Thoracic aorta (tissue), 2 donors: ENCODE data around the gene MPPED1. TPM values are rescaled to one million over a fixed set of nuclear protein-coding genes. Genes with fewer than 3 reads are reported as not detected.

Experiments used
- ATAC-seq: fragments of 150-250 bp; one replicate; pipeline ENCODE4 v1.8.0; 2017; ENCODE audit warnings: low read depth; ENCODE audit not compliant: insufficient number of reproducible peaks, low FRiP score
- DNase-seq: peaks from one replicate; pipeline ENCODE4 v3.0.0-alpha.2; 2020; ENCODE audit warnings: low spot score
- H3K27ac ChIP-seq, 2 donors: fragments of 200-600 bp; sonication (generic); 1 replicate in 1 of 2; 2 replicates in 1 of 2; pipeline ENCODE4 v1.5.1; 2016; ENCODE audit warnings: mild to moderate bottlenecking in 2 of 2, moderate library complexity in 2 of 2
- H3K27me3 ChIP-seq: fragments of 200-600 bp; sonication (generic); replicated peaks from 2 replicates; pipeline ENCODE4 v1.6.0; 2016; ENCODE audit warnings: mild to moderate bottlenecking; ENCODE audit not compliant: insufficient read depth
- H3K36me3 ChIP-seq: fragments of 200-600 bp; sonication (generic); one replicate; pipeline ENCODE4 v1.5.1; 2016
- H3K4me1 ChIP-seq, 2 donors: fragments of 200-600 bp; sonication (generic); 1 replicate in 1 of 2; 2 replicates in 1 of 2; pipeline versions ENCODE4 v1.5.1 to v1.6.0; 2016; ENCODE audit warnings: low read depth in 2 of 2, mild to moderate bottlenecking in 1 of 2; ENCODE audit not compliant: control insufficient read depth in 1 of 2
- H3K4me3 ChIP-seq: fragments of 200-600 bp; sonication (generic); 2 replicates; pipeline ENCODE4 v1.5.1; 2016; ENCODE audit warnings: mild to moderate bottlenecking
- H3K9me3 ChIP-seq: fragments of 200-600 bp; sonication (generic); 2 replicates; pipeline ENCODE4 v1.5.1; 2016
- CTCF ChIP-seq: fragments of 200-600 bp; sonication (generic); IDR thresholded peaks from one replicate; pipeline ENCODE4 v1.5.1; 2019; ENCODE audit warnings: antibody characterized with exemption
- total RNA-seq, 2 donors: library from RNA; depleted of rRNA; stranded (reverse); fragments of >200 nt; gene quantifications; one replicate each; pipeline versions ENCODE4 v1.1.0 to v1.2.3, GENCODE V29; 2016

Gene MPPED1
- total RNA-seq, 2 donors from 2014 or later, result not detected

- no peaks in the 10 kb centered on the region for H3K9me3 ChIP-seq
- TF ChIP-seq CTCF, result no peak
- ATAC-seq, result no peak
- H3K4me1 ChIP-seq, result no peaks in the 10 kb centered on the region
- H3K27me3 ChIP-seq, result no peaks in the 10 kb centered on the region
- H3K4me3 ChIP-seq, result no peak overlapping the region
- no peak for DNase-seq
- no peak overlapping the region for H3K27ac ChIP-seq
- H3K36me3 ChIP-seq, result no peaks in the 10 kb centered on the region
These were observed 18.5 kb upstream of the MPPED1 start for GRCh38 chr22:43393132-43393843.

GRCh38 chr22:43393844-43394474, 17.9 kb upstream of the MPPED1 start:
- DNase-seq (no peak), ATAC-seq (no peak)
- Histone ChIP-seq H3K9me3 (no peaks in the 10 kb centered on the region), H3K4me1 (no peaks in the 10 kb centered on the region), H3K36me3 (no peaks in the 10 kb centered on the region), H3K27ac (no peak overlapping the region), H3K27me3 (no peaks in the 10 kb centered on the region), H3K4me3 (no peak overlapping the region)
- no peak for TF ChIP-seq CTCF

GRCh38 chr22:43395086-43395695, 16.6 kb upstream of the MPPED1 start:
- DNase-seq, result no peak
- no peaks in the 10 kb centered on the region for H3K36me3 ChIP-seq
- TF ChIP-seq CTCF, result no peak
- no peak overlapping the region for H3K4me3 ChIP-seq
- ATAC-seq, result no peak
- H3K9me3 ChIP-seq, result no peaks in the 10 kb centered on the region
- H3K4me1 ChIP-seq, result no peaks in the 10 kb centered on the region
- no peak overlapping the region for H3K27ac ChIP-seq
- no peaks in the 10 kb centered on the region for H3K27me3 ChIP-seq

GRCh38 chr22:43396321-43396933, 15.4 kb upstream of the MPPED1 start:
- H3K36me3 ChIP-seq, result no peaks in the 10 kb centered on the region
- no peaks in the 10 kb centered on the region for H3K9me3 ChIP-seq
- no peak for TF ChIP-seq CTCF
- no peaks in the 10 kb centered on the region for H3K27me3 ChIP-seq
- no peaks in the 10 kb centered on the region for H3K4me1 ChIP-seq
- H3K4me3 ChIP-seq, result no peak overlapping the region
- ATAC-seq (no peak), DNase-seq (no peak)
- H3K27ac ChIP-seq, result no peak overlapping the region

GRCh38 chr22:43396934-43397457, 14.8 kb upstream of the MPPED1 start:
- Histone ChIP-seq H3K36me3 (no peaks in the 10 kb centered on the region), H3K4me3 (no peak overlapping the region), H3K9me3 (no peaks in the 10 kb centered on the region), H3K27ac (no peak overlapping the region), H3K4me1 (no peaks in the 10 kb centered on the region), H3K27me3 (no peaks in the 10 kb centered on the region)
- DNase-seq (no peak), ATAC-seq (no peak)
- no peak for TF ChIP-seq CTCF
